Measurements from ENCODE around the gene ZNF792.
"Not testable (repeated sequence)": the region's sequence is repeated elsewhere in the genome, so short reads cannot be mapped to it uniquely, and the experiment has no call there.

ZNF792 gene

DNA sequence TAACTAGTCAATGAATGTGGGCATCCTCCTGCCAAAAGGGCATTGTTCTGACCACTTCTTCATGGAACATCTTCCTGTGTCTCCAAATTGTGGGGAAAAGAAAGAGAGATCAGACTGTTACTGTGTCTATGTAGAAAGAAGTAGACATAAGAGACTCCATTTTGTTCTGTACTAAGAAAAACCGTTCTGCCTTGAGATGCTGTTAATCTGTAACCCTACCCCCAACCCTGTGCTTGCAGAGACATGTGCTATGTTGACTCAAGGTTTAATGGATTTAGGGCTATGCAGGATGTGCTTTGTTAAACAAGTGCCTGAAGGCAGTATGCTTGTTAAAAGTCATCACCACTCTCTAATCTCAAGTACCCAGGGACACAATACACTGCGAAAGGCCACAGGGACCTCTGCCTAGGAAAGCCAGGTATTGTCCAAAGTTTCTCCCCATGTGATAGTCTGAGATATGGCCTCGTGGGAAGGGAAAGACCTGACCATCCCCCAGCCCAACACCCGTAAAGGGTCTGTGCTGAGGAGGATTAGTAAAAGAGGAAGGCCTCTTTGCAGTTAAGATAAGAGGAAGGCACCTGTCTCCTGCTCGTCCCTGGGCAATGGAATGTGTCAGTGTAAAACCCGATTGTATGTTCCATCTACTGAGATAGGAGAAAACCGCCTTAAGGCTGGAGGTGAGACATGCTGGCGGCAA is 43.8 kb downstream of the ZNF792 start:
- not testable (repeated sequence) for DNase-seq (ENCODE audit: low read depth)

DNA sequence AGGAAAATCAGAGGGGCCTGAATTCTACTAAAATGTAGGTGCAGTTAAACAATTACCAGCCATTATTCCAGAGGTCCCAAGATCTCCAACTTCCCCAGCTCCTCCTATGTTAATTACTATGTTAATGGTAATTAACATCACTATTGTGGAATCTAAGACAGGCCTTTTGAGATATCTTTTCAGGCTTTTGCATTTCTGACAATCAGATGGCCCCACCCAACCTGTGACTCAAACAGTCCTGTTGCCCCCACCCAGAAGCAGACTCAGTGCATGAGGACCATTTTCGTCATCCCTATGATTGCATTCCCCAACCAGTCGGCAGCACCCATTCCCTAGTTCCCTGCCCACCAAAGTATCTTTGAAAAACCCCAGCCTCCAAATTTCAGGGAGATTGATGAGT is 45.8 kb downstream of the ZNF792 start:
- DNase-seq (ENCODE audit: low read depth), result no peak

GRCh38 chr19:34917144-34917543 is 46.9 kb downstream of the ZNF792 start:
- not testable (repeated sequence) for DNase-seq (ENCODE audit: low read depth)

- no peak for DNase-seq (ENCODE audit: low read depth)
These were observed 53.3 kb downstream of the ZNF792 start for GRCh38 chr19:34910770-34911169.

Data from activated T-cell treated with anti-CD3 and anti-CD28 coated beads for 48 hours (primary cell).